GM18951 (cell line): Measurements from ENCODE around the gene FAM163B.

Experiments
- POLR2A ChIP-seq: IDR thresholded peaks from 4 replicates; pipeline ENCODE4 v1.6.1; 2011; ENCODE audit warnings: mild to moderate bottlenecking; ENCODE audit not compliant: insufficient read length, insufficient read depth; ENCODE audit errors: extremely low read depth
- in situ Hi-C: fragments of 300-500 bp; cut with MboI; formaldehyde crosslinking; loops from one replicate; pipeline ENCODE4 v1.12.0; 2022; ENCODE audit warnings: low sequenced_read_pairs, mixed read lengths, inconsistent platforms; ENCODE audit not compliant: unreplicated experiment

Gene FAM163B

GRCh38 chr9:133605856-133606707, 3.1 kb downstream of the FAM163B start:
- in situ Hi-C loops: no loop called here
- no peak for TF ChIP-seq POLR2A

- in situ Hi-C loops: no loop called here
- no peak for TF ChIP-seq POLR2A
These were observed 3.7 kb downstream of the FAM163B start for GRCh38 chr9:133605446-133605845.

- in situ Hi-C loops: no loop called here
- no peak for TF ChIP-seq POLR2A
These were observed 4.3 kb downstream of the FAM163B start for GRCh38 chr9:133604856-133605255.

- in situ Hi-C loops: no loop called here
- TF ChIP-seq POLR2A: no peak
These were observed 5.0 kb downstream of the FAM163B start for GRCh38 chr9:133604214-133604613.

- in situ Hi-C loops: no loop called here
- no peak for TF ChIP-seq POLR2A
These were observed 5.9 kb downstream of the FAM163B start for GRCh38 chr9:133603135-133603927.

- in situ Hi-C loops: no loop called here
- no peak for TF ChIP-seq POLR2A
These were observed 6.9 kb downstream of the FAM163B start for GRCh38 chr9:133602277-133602676.

GRCh38 chr9:133601746-133602145, 7.4 kb downstream of the FAM163B start:
- in situ Hi-C loops: no loop called here
- no peak for TF ChIP-seq POLR2A

GRCh38 chr9:133600739-133601138, 8.4 kb downstream of the FAM163B start:
- in situ Hi-C loops: no loop called here
- no peak for TF ChIP-seq POLR2A

- in situ Hi-C loops: no loop called here
- TF ChIP-seq POLR2A: no peak
These were observed 9.6 kb downstream of the FAM163B start for GRCh38 chr9:133599470-133600173.

- in situ Hi-C loops: no loop called here
- TF ChIP-seq POLR2A: no peak
These were observed 10.2 kb downstream of the FAM163B start for GRCh38 chr9:133598978-133599377.

GRCh38 chr9:133597316-133597957, 11.8 kb downstream of the FAM163B start:
- in situ Hi-C loops: no loop called here
- no peak for TF ChIP-seq POLR2A

- in situ Hi-C loops: no loop called here
- no peak for TF ChIP-seq POLR2A
These were observed 13.3 kb downstream of the FAM163B start for GRCh38 chr9:133595910-133596309.

GRCh38 chr9:133594310-133594709, 14.9 kb downstream of the FAM163B start:
- in situ Hi-C loops: no loop called here
- TF ChIP-seq POLR2A: no peak
